ENCODE data around the gene ZFP69B.

- TF ChIP-seq, protein P1, sequence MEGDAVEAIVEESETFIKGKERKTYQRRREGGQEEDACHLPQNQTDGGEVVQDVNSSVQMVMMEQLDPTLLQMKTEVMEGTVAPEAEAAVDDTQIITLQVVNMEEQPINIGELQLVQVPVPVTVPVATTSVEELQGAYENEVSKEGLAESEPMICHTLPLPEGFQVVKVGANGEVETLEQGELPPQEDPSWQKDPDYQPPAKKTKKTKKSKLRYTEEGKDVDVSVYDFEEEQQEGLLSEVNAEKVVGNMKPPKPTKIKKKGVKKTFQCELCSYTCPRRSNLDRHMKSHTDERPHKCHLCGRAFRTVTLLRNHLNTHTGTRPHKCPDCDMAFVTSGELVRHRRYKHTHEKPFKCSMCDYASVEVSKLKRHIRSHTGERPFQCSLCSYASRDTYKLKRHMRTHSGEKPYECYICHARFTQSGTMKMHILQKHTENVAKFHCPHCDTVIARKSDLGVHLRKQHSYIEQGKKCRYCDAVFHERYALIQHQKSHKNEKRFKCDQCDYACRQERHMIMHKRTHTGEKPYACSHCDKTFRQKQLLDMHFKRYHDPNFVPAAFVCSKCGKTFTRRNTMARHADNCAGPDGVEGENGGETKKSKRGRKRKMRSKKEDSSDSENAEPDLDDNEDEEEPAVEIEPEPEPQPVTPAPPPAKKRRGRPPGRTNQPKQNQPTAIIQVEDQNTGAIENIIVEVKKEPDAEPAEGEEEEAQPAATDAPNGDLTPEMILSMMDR (optimal IDR thresholded peaks at IDR 0.05 in 1 of 3, IDR thresholded peaks at IDR 0.05 in 1 of 3, conservative IDR thresholded peaks at IDR 0.05 in 1 of 3; ENCODE audit: extremely low read depth in 1 of 3, insufficient read depth in 2 of 3, low read length in 3 of 3): no peak
- no peak for TF ChIP-seq EZH2 (IDR thresholded peaks at IDR 0.05; ENCODE audit: low read length)
These were observed 27.4 kb downstream of the ZFP69B start for GRCh38 chr1:40477678-40478053.

Measured in keratinocyte (primary cell).